Measurements from ENCODE around the gene SLX4IP.
"Not testable (repeated sequence)": the region's sequence is repeated elsewhere in the genome, so short reads cannot be mapped to it uniquely, and the experiment has no call there.

Gene SLX4IP

DNA sequence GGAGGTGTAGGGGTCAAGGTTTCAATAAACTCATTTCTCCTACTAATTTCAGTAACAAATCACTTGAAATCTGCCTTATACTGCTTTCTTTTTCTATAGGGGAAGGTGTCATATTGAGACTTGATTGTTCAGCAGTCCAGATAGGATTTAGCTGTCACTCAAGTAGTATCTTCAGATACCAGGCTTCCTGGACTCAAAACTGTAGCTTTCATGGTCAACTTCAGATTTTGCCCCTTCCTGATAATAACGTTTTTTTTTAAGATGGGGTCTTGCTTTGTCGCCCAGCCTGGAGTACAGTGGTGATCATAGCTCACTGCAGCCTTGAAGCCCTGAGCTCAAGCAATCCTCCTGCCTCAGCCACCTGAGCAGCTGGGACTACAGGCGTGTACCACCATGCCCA, 160.9 kb downstream of the SLX4IP start:
- DNase-seq (ENCODE audit: low read depth in 2 of 2, low spot score in 1 of 2) = no peak

DNA sequence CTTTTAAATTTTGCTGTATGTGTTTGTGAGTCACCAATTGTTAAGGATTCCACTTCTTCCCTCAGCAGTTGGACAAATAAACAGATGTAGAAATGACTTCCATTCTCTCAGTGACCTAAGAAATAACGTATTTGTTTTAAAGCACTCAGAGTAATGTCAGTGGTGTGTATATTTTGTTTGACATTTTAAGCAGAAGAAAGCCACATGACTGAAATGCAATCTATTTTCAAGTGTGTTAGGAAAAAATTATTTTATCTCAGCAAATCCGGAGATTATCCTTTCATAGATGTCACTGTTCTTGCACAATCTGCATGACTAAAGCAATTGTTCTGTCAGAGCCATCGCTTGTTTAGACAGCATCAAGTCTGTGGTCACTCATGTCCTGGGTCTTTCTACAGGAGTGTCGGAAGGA, 161.6 kb downstream of the SLX4IP start:
- no peak for DNase-seq (ENCODE audit: low read depth in 2 of 2, low spot score in 1 of 2)

DNA sequence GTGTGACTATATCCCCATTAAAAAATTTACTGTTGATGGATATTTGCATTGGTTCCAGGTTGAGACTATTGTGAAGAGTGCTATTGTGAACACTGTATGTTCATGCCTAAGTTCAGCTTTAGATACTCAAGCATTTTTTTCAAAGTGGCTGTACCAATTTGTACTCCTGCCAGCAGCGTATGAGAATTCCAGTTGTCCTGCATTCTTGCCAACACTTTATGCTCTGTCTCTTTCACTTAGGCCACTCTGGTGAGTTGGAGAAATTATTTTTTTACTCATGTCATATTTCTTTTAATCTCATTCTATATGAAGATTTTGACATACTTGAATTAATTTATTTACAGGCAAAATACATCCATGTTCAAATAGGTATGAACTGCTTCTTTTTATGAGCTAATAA, 162.5 kb downstream of the SLX4IP start:
- no peak for DNase-seq (ENCODE audit: low read depth in 2 of 2, low spot score in 1 of 2)

DNA sequence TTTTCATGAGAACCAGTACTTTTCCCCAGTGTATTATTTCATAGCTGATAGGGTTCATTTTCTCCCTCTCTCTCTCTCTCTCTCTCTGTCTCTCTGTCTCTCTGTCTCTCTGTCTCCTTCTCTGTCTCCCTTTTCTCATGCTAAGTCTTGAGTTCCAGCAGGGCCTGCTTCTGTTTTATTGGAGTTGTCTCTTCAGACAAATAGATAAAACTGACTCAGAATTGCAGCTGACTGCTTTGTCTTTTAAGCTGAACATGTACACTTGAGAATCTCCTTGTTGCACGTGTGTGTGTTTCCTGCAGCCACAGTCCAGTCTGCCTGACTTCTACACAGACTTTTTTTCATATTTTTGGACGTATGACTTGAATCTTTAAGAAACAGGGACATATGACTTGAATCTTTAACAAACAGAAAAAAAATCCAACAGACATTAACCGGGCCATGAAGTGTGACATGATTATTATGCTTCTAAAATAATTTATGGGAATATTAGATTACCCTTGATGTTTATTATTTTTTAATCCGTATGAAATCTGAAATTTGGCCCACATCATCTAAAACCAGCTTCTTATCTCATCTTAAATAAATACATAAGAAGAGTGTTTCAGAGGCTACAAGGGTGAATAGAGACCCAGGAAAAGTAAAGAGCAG, 167.2 kb downstream of the SLX4IP start:
- no peak for DNase-seq (ENCODE audit: low read depth in 2 of 2, low spot score in 1 of 2)

DNA sequence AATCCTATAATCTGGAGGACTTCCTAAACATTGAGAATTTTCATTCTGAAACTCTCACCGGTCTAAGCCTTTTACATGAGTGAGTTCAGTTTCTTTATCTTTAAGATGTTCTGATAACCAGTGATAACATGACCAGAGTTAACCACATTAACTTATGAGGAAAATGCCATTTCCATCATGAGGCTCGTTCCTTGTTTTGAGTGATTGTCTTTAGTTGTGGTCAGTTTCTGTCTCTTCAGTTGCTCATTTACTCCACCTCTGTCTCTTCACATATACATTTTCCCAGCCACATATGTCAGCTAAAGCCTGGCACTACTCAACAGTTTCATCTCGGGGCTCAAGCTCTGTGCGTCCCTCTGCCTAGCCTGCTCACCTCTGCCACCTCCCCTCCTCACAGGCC, 168.3 kb downstream of the SLX4IP start:
- no peak for DNase-seq (ENCODE audit: low read depth in 2 of 2, low spot score in 1 of 2)

DNA sequence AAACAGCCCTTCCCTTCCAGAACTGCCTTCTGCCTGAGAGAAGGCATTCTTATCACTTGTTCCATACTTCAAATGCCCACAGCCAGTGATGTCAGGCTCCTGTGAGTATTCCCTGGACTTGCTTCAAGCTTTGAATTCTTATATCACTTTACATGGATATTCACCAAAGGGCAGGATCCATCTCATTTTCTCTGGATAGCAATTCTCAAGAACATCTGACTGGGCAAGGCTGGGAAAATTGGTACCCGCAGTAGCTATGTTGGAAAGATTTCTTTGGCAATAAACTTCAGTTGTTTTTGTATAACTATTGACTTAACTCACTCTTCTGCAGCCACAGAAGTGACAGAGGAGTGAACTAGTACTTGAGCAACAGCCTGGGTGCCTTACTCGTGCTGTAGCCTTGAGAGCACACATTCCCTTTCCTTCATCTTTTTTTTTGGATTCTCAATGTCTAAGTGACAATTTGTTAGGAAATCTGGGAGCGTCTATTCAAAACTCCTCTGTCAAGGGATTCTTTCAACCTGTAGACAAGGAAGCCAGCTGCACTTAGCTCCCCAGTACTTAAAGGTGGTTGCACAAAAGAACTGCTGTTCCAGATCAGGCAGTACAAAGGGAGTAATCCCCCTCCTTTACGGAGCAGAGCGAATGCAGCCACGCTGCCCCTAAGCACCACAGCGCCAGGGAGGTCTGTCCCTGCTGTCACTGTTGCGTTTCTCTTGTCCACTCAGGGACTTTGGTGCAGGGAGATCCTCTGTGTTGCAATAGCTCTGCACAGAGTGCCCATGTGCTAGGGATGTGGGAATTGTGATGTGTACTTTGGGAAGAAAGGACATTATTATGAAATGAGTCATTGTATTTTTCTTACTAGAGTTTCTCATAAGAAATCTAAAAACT, 169.1 kb downstream of the SLX4IP start:
- DNase-seq (ENCODE audit: low read depth in 2 of 2, low spot score in 1 of 2) = no peak

- DNase-seq (ENCODE audit: low read depth in 2 of 2, low spot score in 1 of 2) = no peak
These were observed 169.8 kb downstream of the SLX4IP start for GRCh38 chr20:10604865-10605440.

GRCh38 chr20:10605547-10606195, 170.6 kb downstream of the SLX4IP start:
- DNase-seq (ENCODE audit: low read depth in 2 of 2, low spot score in 1 of 2) = no peak

DNA sequence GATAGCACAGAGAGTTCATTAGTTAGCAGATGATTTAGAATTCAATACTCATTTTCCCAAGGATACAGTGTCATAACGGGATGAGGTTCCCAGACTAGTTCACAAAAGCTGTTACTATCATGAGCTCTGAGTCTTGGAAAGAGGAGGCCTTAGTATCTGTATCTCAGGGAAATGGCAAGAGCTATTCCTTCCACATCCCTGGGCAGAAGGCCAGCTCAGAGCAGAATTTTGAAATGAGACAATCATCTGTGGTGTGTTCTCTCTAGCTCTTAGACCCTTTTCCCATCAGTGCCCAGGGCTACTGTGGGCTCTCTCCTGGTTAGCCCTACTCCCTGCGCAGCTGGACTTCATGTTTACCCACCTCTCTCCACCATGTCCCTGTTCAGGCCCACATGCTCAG, 174.2 kb downstream of the SLX4IP start:
- DNase-seq (ENCODE audit: low read depth in 2 of 2, low spot score in 1 of 2) = no peak

DNA sequence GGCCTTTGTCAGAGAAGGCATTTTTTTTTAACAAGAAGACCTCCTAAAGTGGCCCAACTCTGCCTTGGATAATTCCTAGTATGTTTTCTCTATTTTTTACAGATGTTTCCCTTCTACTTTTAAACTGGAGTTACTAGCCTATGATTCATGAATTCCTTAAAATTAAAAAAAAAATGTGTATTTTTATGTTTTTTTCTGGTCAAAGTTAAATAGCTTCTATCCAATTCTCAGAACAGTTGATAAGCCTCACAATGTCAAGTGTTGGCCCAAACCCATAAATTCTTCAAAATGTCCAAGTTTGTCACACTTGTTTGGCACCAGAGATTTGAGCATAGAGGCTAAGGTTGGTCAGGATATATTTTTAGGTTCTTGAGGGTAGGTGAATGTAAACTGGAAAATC, 174.7 kb downstream of the SLX4IP start:
- no peak for DNase-seq (ENCODE audit: low read depth in 2 of 2, low spot score in 1 of 2)

DNA sequence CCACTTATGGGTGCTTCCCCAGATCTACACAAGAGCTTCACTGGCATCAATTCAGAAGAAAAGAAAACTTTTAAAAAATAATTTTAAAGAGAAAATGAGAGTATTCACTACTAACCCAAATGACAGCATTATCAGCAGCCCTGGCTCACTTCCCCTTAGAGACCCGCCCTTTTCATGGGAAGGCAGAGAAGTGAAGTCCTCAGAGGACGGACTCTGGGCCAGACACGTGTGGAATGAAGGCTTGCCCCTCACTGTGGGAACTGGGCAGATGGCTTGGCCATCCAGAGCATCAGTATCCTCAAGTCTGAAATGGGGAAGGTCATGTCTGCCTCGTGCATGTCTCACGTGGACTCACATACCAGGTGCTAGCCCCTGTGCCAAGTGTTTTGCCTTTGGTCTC, 175.1 kb downstream of the SLX4IP start:
- DNase-seq (ENCODE audit: low read depth in 2 of 2, low spot score in 1 of 2) = no peak

DNA sequence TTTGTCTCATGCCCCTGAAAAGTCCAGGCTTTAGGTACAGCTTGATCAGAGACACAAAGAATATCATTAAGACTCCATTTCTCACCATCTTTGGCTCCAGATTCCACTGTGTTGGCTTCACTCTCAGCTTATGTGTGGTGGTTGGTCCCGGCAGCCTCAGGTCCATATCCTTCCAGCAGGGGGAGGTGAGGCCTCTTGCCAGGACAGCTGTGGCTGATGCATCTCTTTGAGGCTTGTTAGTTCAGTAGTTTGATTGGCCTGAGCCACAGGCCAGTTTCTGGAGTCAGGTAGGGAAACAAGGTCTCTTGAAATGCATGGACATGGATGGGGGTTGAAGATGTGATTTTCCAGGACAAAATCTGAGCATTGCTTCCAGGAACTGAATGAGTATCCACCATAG, 176.3 kb downstream of the SLX4IP start:
- no peak for DNase-seq (ENCODE audit: low read depth in 2 of 2, low spot score in 1 of 2)

GRCh38 chr20:10613426-10613825, 178.3 kb downstream of the SLX4IP start:
- DNase-seq (ENCODE audit: low read depth in 2 of 2, low spot score in 1 of 2) = not testable (repeated sequence)

DNA sequence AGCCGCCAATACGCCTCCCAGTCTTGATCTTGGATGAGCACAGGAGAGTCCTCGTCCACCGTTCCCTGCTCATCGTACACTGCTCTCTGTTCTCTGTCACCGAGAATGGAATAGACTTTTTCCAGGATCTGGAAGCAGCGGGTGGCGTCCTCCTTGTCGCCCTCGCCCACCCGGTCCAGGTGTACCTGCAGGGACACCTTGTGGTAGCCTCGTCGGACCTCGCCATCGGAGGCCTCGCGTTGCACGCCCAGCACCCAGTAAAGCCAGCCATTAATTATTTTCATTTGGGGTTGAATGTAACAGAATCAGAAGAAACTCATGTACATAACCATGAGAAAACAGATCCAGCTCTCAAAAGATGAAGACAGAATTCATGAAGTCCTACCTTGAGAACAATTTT, 178.8 kb downstream of the SLX4IP start:
- no peak for DNase-seq (ENCODE audit: low read depth in 2 of 2, low spot score in 1 of 2)

GRCh38 chr20:10616212-10616611, 181.1 kb downstream of the SLX4IP start:
- DNase-seq (ENCODE audit: low read depth in 2 of 2, low spot score in 1 of 2) = no peak

DNA sequence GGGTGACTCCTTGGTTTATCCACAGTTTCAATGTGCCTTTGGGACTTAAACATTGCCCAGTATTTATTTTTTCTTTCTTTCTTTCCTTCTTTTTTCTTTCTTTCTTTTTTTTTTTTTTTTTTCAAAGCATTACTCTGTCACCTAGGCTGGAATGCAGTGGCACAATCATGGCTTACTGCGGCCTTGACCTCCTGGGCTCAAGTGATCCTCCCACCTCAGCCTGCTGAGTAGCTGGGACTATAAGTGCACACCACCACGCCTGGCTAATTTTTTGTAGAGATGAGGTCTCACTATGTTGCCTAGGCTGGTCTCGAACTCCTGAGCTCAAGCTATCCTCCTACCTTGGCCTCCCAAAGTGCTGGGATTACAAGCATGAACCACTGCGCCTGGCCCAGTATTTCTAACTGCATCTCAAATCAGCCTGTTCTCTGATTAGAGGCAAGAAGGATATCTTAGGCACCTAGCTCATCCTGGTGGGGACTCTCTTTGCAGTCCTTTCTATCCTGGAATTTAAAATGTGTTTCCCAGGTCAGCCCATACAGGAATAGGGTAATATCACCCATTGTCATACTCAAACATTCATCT, 182.5 kb downstream of the SLX4IP start:
- DNase-seq (ENCODE audit: low read depth in 2 of 2, low spot score in 1 of 2) = not testable (repeated sequence)

- no peak for DNase-seq (ENCODE audit: low read depth in 2 of 2, low spot score in 1 of 2)
These were observed 183.6 kb downstream of the SLX4IP start for GRCh38 chr20:10618611-10619245.

- no peak for DNase-seq (ENCODE audit: low read depth in 2 of 2, low spot score in 1 of 2)
These were observed 184.3 kb downstream of the SLX4IP start for GRCh38 chr20:10619427-10619826.

GRCh38 chr20:10621149-10621548, 186.0 kb downstream of the SLX4IP start:
- DNase-seq (ENCODE audit: low read depth in 2 of 2, low spot score in 1 of 2) = no peak

DNA sequence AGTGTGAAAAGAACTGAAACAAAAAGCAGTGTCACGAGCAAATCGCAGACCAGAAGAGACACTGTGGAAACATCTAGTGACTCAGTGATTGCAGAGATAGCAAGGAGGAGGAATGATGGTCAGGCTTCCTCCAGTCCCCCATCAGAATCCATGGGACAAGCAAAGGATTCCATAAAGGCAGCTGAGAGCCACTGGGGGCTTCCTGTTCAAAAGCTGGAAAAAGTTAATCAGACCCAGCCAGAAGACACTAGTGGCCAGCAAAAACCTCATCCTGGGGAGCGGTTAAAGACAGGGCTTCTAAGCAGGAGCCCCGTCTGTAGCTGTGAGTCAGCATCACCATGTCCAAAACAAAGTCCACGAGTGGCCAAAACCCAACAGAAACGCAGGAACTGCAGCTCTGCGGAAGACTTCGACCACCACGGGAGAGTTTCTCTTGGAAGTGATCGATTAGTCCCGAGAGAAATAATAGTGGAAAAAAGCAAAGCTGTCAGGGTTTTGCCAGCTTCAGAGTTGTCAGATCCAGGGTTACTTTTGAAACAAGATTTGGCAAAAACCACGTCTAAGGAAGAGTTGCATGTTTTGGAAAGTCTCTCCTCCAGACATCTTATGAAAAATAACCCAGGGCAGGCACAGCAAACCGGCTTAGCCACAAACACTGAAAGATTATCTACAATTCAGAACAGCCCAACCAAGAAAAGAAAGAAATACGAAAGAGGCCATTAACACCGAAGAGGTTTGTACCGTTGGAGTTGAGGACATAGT, 187.7 kb downstream of the SLX4IP start:
- no peak for DNase-seq (ENCODE audit: low read depth in 2 of 2, low spot score in 1 of 2)
